GM21825 (cell line): ENCODE data around the gene TMSB10.

Experiments used
- ATAC-seq: cut with Tn5 transposase; IDR thresholded peaks from one replicate; pipeline ENCODE4 v1.9.1; 2021; ENCODE audit warnings: mild to moderate bottlenecking, moderate library complexity; ENCODE audit not compliant: unreplicated experiment

The TMSB10 gene

DNA sequence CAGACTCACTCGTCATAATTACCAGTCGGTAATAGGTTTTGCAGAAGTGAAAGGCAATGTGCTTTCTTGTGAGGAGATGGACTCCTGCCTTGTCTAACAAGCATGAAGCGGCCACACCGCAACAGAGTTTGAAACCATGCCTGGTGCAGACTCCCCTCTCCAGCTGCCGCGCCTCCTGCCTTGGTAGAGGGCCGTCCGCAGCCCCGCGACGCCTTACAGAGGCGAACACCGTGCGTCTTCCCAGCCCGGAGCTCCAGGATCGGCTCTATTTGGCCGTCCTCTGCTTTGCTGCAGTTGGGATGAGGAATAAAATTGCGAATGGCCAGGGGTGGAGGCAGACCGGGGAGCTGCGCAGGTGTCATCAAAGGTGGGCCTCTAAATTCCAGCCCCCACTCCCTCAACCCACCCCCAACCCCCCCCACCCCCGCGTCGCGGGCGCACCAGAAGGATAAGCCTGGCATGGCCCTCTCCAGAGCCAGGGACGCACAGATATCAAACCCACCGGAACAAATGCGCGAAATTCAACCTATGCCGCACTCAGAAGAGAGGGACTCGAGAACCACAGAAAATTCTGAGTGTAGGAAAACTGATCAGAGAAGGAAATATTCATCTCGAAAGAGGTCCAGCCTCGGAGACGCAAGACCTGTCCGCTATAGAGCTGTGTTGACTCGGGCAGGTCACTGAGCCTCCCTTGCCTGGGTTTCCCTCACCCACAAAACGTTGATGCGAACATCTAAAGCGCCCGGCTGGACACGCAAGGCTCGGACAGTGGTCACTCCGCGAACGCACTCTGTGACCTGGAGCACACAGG is 25.7 kb upstream of the TMSB10 start:
- peak; percentile 67 for ATAC-seq

DNA sequence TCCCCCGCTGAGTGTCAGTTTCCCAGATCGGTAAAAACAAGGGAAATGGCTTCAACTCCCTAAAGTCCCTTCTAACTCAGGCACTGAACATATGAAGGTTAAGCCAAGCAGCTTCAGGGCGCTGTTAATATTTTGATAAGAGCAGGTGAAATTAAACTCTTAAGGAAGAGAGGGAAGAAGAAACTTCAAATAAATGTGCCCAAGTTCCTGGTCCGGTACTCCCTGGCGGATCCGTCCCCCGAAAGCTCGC is 25.1 kb upstream of the TMSB10 start:
- no peak for ATAC-seq

DNA sequence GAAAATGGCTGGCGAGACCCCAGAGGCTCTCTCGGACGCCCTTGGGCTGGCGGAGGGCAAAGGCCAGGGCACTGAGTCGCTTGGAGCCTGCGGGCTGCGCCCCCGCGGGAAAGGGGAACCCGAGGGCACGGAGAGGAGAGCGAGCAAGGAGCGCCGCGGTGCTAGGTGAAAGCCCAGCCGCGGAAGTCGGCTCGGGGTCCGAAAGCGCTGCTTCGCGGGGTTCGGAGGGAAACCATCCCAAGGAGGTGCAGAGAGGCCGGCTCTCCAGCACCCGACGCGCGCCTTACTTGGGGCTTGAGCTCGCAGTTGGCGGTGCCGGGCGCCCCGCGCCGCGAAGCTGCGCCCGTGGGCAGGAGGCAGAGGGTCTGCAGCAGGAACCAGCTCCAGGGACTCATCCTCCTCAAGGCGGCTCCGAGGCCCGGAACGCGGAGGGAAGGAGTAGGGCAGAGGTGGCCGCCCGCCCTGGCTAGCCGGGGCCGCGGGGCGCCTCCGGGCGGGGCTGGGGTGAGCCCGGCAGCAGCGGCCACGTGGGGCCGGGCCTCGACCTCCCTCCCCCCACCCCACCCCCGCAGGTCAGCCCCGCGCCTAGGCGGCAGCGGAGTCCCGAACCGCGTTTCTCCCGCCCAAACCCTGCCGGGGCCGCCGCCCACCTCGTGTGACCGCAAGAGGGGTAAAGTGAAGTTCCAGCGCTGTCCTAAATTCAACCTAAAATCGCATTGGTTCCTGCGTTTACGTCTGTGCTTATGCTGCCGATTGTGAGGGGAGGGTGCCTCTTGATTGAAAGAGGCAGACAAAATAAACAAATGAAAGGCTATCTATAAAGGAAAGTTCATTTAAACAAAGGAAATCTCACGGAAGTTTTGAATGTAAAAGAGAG is 24.6 kb upstream of the TMSB10 start, which contains the start of gene TRABD2A:
TRABD2A (minus strand) TSS at position 440 of the 877 bp plus-strand sequence; CDS start at position 395, 45 bp downstream.
- ATAC-seq = no peak

DNA sequence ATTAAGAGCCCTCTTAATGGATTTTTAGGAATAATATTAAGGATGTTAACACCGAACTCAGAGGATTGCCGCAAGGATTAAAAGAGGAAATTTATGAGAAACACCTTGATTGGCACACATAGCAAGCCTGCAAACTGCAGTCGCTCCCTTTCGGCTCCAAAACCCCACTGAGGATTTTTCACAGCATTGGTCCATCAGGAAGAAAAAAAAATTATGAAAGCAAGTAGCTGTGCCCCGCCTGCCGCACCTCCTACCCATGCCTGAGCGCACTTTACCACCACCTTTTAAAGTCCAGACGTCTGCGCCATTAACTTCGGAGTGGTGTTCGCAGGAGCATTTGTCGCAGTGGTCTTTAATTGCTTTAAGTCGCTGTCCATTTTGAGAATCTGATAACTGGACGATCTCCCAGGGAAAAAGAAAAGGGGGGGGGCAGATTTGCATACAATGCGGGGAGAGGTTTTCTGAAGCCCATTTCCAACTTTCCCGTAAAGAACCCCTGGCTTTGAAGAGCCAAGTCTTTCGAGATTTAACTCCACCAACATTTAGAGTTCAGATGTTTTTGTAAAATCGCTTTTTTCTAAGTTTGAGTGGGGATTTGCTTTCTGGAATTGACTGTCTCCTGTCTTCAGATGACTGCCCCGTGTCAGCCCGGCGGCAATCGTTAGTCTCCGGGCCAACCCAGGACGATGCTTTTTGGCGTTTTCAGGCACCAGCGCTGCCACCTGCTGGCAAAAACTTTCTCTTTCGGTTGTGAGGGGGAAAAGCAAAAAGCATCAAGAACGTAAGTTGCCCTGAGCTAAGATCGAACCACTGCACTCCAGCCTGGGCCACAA is 23.7 kb upstream of the TMSB10 start:
- peak; percentile 39 for ATAC-seq

DNA sequence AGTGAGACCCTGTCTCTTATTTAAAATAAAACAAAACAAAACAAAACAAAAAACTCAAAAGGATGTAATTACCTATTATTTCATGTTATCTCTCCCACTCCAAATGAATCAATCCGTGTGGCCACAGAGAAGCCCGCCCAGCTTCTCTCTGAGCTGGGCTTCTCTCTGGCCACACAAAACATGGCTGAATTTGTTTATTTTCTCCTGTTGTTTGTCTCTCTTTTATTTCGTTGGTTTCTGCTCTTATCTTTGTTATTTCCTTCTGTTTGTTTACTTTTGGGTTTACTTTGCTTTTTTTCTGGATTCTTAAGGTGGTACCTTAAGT is 23.1 kb upstream of the TMSB10 start:
- ATAC-seq = no peak

DNA sequence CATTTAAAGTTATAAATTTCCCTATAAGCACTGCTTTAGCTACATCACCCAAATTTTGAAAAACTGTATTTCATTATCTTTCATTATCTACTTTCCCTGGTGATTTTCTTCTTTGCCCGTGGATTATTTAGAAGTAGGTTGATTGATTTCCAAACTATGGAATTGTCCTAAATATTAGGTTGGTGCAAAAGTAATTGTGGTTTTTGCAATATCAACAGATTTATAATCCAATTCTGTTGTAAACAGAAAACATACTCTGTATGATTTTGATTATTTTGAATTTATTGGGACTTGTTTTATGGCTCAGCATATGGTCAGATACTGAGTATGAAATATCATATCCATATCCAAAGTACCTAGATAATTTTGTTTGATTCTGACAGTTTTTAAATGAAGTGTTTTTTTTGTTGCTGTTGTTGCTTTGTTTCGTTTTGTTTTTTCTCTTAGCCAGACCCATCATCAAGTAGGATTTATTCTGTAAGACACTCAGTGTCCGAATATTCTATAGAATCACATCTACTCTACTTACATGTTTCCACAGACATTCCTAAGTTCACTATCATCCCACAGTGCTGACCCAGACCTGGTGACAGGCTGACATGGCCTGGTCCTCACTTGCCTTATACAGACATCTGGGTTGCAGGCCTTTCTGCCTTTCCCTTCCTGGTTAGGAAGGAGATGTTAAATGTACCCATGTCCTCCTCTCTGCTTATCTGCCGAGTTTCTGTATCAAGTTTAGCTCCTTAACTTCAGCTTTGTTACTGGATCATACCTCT is 22.5 kb upstream of the TMSB10 start:
- no peak for ATAC-seq

DNA sequence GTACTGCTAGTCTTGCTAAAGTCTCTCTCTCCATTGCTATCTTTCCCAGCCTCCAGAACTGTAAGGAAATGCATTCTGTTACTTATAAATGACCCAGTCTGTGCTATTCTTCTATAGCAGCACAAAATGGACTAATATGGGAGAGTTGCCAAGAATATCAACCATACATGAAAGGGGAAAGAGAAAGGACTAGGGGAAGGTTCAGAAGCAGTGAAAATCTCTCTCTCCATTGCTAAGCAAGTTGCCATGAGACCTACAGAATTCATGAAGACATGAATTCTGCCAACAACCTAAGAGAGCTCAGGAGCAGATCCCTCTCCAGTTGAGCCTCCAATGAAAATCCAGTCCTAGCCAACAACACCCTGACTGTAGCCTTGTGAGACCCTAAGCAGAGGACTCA is 21.0 kb upstream of the TMSB10 start:
- ATAC-seq = no peak

DNA sequence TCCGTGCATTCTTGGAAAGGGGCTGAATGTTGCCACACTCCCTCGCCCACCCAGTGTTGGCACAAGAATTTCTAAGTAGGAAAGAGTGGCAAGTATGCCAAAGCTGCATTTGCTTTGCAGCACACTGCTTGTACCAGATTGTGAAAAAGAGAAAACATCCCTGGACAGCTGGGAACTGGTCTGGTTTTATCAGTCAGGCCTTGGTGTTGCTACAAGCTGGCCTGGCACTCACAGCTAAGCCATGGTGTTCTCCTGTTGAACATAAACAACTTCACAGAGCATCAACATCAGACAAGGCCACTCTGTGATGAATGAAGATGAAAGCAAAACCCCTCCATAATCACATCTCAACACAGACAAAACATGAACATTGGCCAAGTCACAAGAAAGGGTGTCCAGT is 20.3 kb upstream of the TMSB10 start:
- no peak for ATAC-seq

DNA sequence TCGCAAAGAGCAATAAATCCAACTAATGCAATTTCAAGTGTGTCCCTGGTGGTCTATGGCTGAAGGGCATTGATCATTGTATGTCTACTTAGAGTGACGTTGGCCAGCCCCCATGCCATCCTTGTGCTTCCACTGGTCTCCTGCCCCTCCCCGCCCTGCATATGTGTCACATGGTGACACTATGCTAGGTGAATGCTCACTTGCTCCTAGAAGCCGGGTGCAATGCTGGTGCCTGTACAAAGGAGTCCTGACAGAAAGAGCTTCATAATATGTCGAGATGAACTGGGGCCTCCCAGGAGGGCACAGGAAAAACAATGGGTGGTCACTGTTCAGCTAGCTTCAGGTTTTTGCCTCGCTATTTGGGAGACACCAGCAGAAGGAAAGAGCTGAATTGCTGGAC is 18.7 kb upstream of the TMSB10 start:
- no peak for ATAC-seq

DNA sequence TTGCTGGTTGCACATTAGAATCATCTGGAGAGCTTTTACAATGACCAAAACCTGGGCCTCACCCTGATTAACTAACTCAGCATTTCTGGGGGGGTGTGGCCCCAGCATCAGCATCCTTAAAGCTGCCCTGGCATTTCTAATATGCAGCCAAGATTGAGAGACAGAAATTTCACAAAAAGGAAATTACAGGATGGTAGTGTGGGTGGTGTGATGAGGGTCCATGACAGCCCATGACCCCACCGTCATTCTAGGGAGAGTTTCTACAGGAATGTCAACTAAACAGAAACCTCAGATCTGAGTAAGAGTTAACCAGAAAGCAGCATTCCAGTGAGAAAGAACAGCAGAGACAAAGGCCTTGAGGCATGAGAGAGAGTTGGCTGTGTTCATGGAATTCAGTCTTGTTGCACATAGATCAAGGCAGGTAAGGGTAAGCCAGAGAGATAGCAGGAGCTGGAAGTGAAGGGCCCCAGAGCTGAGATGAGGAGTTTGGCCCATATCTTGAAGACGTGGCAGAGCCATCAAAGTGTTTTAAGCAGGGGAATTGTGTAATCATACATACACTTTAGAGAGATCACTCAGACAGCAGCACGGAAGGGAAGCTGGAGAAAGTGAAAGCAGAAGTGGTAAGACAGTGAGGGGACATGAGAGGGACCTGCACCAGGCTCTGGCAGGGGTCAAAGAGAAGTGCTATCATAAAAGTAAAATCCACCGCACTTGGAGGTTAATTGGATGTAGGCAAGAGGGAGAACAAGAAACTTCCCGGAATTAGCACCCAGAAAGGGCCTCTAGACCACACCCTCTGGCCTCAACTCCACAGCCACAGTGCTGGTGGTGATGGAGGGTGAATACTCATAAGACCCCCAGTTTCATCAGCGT is 16.8 kb upstream of the TMSB10 start:
- ATAC-seq = peak; percentile 98

DNA sequence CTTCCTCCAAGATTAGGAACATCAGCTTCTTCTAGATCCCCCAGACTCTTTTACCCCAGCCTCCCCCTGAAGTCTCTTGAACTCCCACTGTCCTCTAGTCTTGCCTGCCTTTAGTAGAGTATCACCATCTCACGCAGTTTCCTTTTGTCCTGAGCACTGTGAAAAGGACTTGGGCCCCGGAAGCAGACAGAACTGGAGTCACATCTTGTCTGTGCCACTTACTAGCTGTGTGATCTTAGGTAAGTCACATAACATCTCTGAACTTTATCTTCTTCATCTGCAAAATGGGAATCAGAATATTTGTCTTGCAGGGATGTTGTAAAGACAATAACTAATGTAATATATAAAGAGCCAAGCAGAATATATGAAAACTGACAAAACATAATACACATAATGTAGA is 16.1 kb upstream of the TMSB10 start:
- no peak for ATAC-seq

DNA sequence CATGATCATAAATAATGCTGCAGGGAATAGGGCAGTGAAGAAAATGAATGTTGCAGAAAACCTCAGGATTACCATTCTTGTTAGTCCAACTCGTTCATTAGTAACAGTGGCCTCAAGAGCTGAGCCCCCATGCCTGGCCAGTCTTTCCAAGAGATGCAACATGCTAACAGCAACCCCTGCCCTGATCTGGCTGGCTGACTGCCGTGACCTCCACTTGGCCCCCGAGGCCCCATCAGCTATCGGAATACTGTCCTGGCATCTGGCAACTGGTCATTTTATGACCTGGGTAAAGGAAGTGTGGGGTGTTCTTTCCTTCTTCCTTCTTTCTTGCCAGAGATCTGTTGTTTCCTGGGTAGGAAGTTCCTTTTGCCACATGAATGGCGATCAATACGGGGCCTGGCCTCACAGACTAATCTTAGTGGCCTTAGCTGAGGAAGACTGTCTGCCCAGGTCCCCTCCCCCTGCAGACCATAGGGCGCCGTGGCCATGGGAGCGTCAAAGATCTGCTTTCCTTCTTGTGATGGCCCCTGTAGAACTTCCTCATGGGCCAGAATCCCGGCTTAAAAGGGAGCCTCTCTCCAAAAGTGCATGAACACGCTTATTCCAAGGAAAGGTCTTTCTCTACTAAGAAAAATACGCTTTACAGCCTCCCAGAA is 14.0 kb upstream of the TMSB10 start:
- no peak for ATAC-seq

DNA sequence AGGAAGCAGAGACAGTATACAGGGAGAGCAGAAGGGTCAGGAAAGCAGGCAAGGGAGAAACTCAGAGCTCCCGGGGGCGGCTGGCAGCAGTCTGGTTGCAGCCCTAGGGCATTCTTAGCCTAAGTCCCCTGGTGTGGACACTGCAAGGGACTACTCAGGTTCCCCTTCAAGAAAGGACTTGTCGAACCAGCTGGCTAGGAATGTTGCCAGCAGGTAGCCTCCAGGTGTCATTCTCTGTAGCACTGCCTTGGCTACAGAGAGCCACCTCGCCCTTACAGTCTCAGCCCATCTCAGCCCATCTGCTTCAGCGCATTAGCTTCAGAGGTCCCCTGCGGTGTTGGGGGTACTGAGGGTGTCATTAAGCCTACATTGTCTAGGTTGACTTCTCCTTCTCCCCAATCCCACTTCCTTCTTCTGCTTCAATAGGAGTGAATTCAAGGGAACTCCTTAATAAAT is 11.3 kb upstream of the TMSB10 start:
- ATAC-seq = no peak

DNA sequence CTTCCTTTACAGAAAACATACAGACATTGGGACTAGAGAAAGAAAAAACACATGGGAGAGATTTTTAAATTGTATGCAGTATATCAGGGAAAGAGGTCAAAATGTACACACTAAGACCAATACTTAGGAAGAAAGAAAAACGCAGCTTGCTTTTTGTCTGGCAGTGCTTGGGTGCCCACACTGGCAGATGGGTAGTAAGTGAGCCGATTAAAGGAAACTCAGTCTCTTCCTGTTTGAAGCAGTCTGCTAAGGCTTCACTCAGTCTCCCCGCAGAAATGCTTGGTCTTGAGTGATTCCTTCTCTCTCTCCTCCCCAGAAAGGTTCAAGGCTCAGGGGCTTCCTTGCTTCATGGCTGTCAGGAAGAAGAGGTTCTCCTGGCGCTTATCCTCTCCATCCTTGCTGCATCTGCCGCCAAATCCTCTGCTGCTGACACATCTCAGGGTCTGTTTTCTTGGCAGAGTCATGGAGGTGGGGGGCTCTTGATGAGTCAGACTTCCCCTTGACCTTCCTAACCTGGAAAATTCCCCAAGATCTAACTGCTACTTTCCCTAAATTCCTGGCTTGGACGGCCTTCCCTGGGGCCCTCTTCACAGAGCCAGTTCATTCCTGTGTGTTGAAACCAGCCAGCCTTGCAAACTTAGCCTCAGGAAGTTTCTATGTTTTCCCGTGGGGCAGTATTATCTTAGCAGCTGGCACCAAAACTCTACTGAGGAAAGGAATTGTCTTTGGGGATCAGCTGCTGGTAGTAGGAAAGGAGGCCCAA is 10.5 kb upstream of the TMSB10 start:
- no peak for ATAC-seq

DNA sequence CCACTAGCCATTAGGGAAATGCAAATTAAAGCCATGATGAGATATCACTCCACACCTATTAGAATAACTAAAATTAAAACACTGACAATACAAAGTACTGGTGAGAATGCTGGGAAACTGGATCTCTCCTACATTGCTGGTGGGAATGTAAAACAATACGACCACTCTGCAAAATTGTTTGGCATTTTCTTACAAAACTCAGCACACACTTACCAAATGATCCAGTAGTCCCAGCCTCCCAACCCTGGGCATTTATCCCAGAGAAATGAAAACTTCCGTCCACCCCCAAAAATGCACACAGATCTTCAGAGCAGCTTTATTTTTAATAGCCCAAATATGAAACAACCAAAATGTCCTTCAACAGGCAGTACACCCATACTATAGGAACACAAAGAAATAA is 8.9 kb upstream of the TMSB10 start:
- no peak for ATAC-seq

DNA sequence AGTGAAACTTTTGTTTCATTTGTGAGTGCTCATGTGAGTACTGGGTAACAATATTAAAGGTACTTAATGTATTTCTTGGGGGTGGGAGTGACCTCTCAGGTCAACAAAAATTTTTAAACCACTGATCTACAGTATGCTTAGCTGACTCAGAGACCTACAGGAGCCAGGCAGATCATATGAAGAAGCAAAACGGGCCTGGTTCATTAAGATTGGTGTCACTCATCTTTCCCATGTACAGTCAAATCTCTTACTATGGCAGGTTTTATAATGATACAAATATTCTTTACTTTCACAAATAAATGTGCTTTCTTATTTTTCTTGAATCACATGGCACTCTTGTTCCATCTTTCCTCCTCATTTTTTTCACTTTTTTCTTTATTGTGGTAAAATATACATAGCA is 7.7 kb upstream of the TMSB10 start:
- no peak for ATAC-seq

DNA sequence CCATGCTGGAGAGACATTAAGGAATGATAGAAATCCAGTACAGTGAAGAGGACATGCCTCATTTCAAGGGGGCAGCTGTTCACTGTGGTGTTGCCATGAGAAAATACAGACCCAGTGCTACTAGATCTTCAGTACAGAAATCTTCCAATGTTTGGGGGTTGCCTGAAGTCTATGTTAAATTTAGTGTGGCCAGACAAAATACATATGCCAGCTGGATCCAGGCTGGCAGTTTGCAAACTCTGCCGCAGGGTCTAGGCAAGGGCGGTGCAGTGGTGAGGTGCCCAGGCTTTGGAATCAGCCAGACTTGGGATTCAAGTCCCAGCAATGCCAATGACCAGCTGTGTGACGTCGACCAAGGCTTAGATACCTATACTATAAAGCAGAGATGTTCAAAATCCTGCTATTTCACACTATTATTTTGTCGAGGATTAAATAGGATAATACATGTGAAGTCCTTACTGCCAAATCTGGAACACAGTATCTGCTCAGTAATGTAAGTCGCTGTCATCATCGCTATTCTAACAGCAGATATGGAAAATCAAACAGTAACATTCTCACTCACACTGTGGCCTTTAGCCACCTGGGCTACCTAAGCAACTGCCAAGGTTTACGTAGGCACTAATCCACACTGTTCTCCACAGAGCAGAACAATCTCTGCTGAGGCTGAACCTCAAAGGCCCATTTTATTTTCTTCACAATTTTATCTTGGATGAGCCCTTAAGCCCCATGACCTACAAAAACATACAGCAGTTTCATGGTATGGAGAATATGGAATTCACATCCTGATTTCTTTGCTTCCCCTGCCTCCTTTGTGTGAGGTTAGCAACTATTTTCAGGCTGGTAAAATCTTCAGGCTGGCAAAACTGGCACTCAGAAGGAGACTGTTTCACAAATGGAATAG is 5.9 kb upstream of the TMSB10 start:
- ATAC-seq = no peak

DNA sequence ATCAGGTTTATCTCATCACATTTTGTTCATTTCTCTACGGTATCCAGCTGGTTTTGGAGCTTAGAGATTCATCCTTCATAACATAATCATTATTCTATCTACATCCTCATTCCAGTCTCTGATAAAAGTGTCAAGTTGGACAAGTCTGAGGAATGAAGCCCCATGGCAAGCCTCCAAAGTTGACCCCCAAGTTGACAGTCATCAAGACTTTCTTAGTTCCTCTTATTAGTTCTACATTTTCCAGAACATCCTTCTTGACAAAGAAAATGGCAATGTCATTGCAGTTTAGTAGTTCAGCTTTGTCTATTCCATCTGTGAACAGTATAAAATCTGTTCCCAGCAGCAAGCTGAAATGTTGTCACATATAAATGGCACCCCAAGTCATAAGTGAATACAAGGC is 4.5 kb upstream of the TMSB10 start:
- ATAC-seq = no peak
